H9 (cell line): Measurements from ENCODE around the gene CAPG. TPM values are rescaled to one million over a fixed set of nuclear protein-coding genes. Genes with fewer than 3 reads are reported as not detected.

Source experiments
- DNase-seq: peaks from one replicate; pipeline ENCODE4 v3.0.0-alpha.2; 2017
- H2AFZ ChIP-seq: one replicate; pipeline ENCODE4 v1.6.1; 2013; ENCODE audit warnings: mild to moderate bottlenecking, low read length, control low read depth, moderate library complexity
- H2AK5ac ChIP-seq: 2 replicates; pipeline ENCODE4 v1.6.1; 2013; ENCODE audit warnings: low read length, control low read depth, mixed read lengths; ENCODE audit not compliant: insufficient read length
- H2BK120ac ChIP-seq: one replicate; pipeline ENCODE4 v1.6.1; 2013; ENCODE audit warnings: low read depth, mild to moderate bottlenecking, low read length, control low read depth, inconsistent platforms; ENCODE audit not compliant: poor library complexity, severe bottlenecking
- H2BK12ac ChIP-seq: 2 replicates; pipeline ENCODE4 v1.6.1; 2013; ENCODE audit warnings: low read length, control low read depth, mixed read lengths, low read depth; ENCODE audit not compliant: insufficient read length
- H2BK15ac ChIP-seq: 2 replicates; pipeline ENCODE4 v1.6.1; 2013; ENCODE audit warnings: low read depth, low read length, control low read depth
- H2BK20ac ChIP-seq: one replicate; pipeline ENCODE4 v1.6.1; 2013; ENCODE audit warnings: low read depth, mild to moderate bottlenecking, low read length, control low read depth, inconsistent platforms; ENCODE audit not compliant: poor library complexity, severe bottlenecking
- H2BK5ac ChIP-seq: 2 replicates; pipeline ENCODE4 v1.6.1; 2013; ENCODE audit warnings: low read length, control low read depth, mixed read lengths; ENCODE audit not compliant: insufficient read length
- H3K14ac ChIP-seq: 2 replicates; pipeline ENCODE4 v1.6.1; 2013; ENCODE audit warnings: low read length, control low read depth; ENCODE audit not compliant: insufficient read depth
- H3K18ac ChIP-seq: 2 replicates; pipeline ENCODE4 v1.6.1; 2013; ENCODE audit warnings: low read depth, mild to moderate bottlenecking, mixed read lengths, low read length, control low read depth; ENCODE audit not compliant: insufficient read length
- H3K23ac ChIP-seq: 2 replicates; pipeline ENCODE4 v1.6.1; 2013; ENCODE audit warnings: low read length, control low read depth, mixed read lengths, low read depth; ENCODE audit not compliant: insufficient read length
- H3K23me2 ChIP-seq: 2 replicates; pipeline ENCODE4 v1.6.1; 2013; ENCODE audit warnings: low read depth, mild to moderate bottlenecking, mixed read lengths, low read length, control low read depth; ENCODE audit not compliant: insufficient read length, poor library complexity, severe bottlenecking
- H3K27ac ChIP-seq: 2 replicates; pipeline ENCODE4 v1.5.1; 2013; ENCODE audit warnings: low read length, control low read depth, mixed read lengths, low read depth; ENCODE audit not compliant: insufficient read length
- H3K27me3 ChIP-seq: 2 replicates; pipeline ENCODE4 v1.6.1; 2013; ENCODE audit warnings: low read length, control low read depth, inconsistent platforms; ENCODE audit not compliant: insufficient read depth
- H3K4ac ChIP-seq: 2 replicates; pipeline ENCODE4 v1.6.1; 2013; ENCODE audit warnings: low read depth, mild to moderate bottlenecking, control low read depth, inconsistent platforms, low read length, moderate library complexity
- H3K4me1 ChIP-seq: 2 replicates; pipeline ENCODE4 v1.6.1; 2013; ENCODE audit warnings: low read length, control low read depth, inconsistent platforms; ENCODE audit not compliant: insufficient read depth
- H3K4me2 ChIP-seq: 2 replicates; pipeline ENCODE4 v1.6.1; 2013; ENCODE audit warnings: low read length, control low read depth, mixed read lengths; ENCODE audit not compliant: insufficient read length, insufficient read depth
- H3K56ac ChIP-seq: 2 replicates; pipeline ENCODE4 v1.6.1; 2013; ENCODE audit warnings: low read depth, mild to moderate bottlenecking, mixed read lengths, low read length, control low read depth; ENCODE audit not compliant: insufficient read length
- H3K79me1 ChIP-seq: 2 replicates; pipeline ENCODE4 v1.6.1; 2013; ENCODE audit warnings: low read depth, mild to moderate bottlenecking, moderate library complexity, low read length, control low read depth, inconsistent platforms; ENCODE audit not compliant: insufficient read depth, poor library complexity, severe bottlenecking
- H3K79me2 ChIP-seq: 2 replicates; pipeline ENCODE4 v1.6.1; 2013; ENCODE audit warnings: low read length, control low read depth, inconsistent platforms; ENCODE audit not compliant: insufficient read depth
- H3K9ac ChIP-seq: 2 replicates; pipeline ENCODE4 v1.6.1; 2013; ENCODE audit warnings: low read length, control low read depth, mixed read lengths; ENCODE audit not compliant: insufficient read length; ENCODE audit errors: extremely low read depth
- H3K9me3 ChIP-seq: one replicate; pipeline ENCODE4 v1.6.1; 2013; ENCODE audit warnings: low read depth, low read length, inconsistent platforms; ENCODE audit not compliant: control insufficient read depth
- H3T11ph ChIP-seq: one replicate; pipeline ENCODE4 v1.6.1; 2013; ENCODE audit warnings: mild to moderate bottlenecking, low read length, control low read depth, inconsistent platforms
- H4K20me1 ChIP-seq: one replicate; pipeline ENCODE4 v1.6.1; 2013; ENCODE audit not compliant: control insufficient read depth, insufficient read length, insufficient read depth
- H4K5ac ChIP-seq: 2 replicates; pipeline ENCODE4 v1.6.1; 2013; ENCODE audit warnings: low read depth, mild to moderate bottlenecking, mixed read lengths, low read length, control low read depth; ENCODE audit not compliant: insufficient read length
- H4K8ac ChIP-seq: replicated peaks from 2 replicates; pipeline ENCODE4 v1.6.1; 2013; ENCODE audit warnings: low read length, control low read depth, mixed read lengths, low read depth; ENCODE audit not compliant: insufficient read length
- H4K91ac ChIP-seq: 2 replicates; pipeline ENCODE4 v1.6.1; 2013; ENCODE audit warnings: low read depth, mild to moderate bottlenecking, moderate library complexity, mixed read lengths, low read length, control low read depth; ENCODE audit not compliant: insufficient read length
- H3K27ac Mint-ChIP-seq, 3 experiments: 2 replicates in 2 of 3; 3 replicates in 1 of 3; pipeline ENCODE4 v1.8.0; 2020 to 2021; ENCODE audit warnings: mixed read lengths in 3 of 3, mild to moderate bottlenecking in 1 of 3, moderate library complexity in 1 of 3
- H3K27me3 Mint-ChIP-seq: 2 replicates; pipeline ENCODE4 v1.8.0; 2021; ENCODE audit warnings: low read depth, mild to moderate bottlenecking, moderate library complexity, mixed read lengths
- H3K36me3 Mint-ChIP-seq, 3 experiments: 2 replicates in 2 of 3; 3 replicates in 1 of 3; pipeline ENCODE4 v1.8.0; 2020 to 2021; ENCODE audit warnings: low read depth in 3 of 3, mixed read lengths in 3 of 3; ENCODE audit not compliant: insufficient read depth in 1 of 3
- H3K4me1 Mint-ChIP-seq, 2 experiments: 2 replicates each; pipeline ENCODE4 v1.8.0; 2020; ENCODE audit warnings: mixed read lengths in 2 of 2
- H3K4me3 Mint-ChIP-seq, 2 experiments: 2 replicates in 1 of 2; 3 replicates in 1 of 2; pipeline ENCODE4 v1.8.0; 2020 to 2021; ENCODE audit warnings: mild to moderate bottlenecking in 2 of 2, mixed read lengths in 2 of 2, moderate library complexity in 1 of 2
- H3K9me3 Mint-ChIP-seq, 2 experiments: 2 replicates in 1 of 2; 3 replicates in 1 of 2; pipeline ENCODE4 v1.8.0; 2020; ENCODE audit warnings: mild to moderate bottlenecking in 2 of 2, mixed read lengths in 2 of 2, moderate library complexity in 1 of 2
- CTCF ChIP-seq: fragments of 200-600 bp; sonication (generic); conservative IDR thresholded peaks from 3 replicates; pipeline ENCODE4 v1.8.0; 2021; ENCODE audit warnings: antibody characterized with exemption, mild to moderate bottlenecking
- WGBS: extraction: QIAGEN DNeasy Blood & Tissue Kit; methylation state at CpG from one replicate; pipeline ENCODE4 v1.1.7; 2013; ENCODE audit warnings: missing lambda C conversion rate, low lambda C conversion rate, mixed read lengths; ENCODE audit not compliant: insufficient read length; ENCODE audit errors: extremely low coverage; 5-methylcytosine and 5-hydroxymethylcytosine counted together
- total RNA-seq: library from RNA; stranded (reverse); gene quantifications from 2 replicates; pipeline ENCODE4 v1.2.1, GENCODE V29; 2021

CAPG gene
- total RNA-seq, 1 experiment from 2014 or later: 72.8 TPM

GRCh38 chr2:85396531-85397470 is 13.4 kb downstream of the CAPG start:
- Histone ChIP-seq H3K18ac (no peak overlapping the region), H2AFZ (no peak overlapping the region), H3K23me2 (no peaks in the 10 kb centered on the region), H2BK12ac (no peak overlapping the region), H4K91ac (no peak overlapping the region), H3K79me2 (no peaks in the 10 kb centered on the region), H4K8ac (no peak overlapping the region), H3K4me2 (no peak overlapping the region), H3T11ph (no peak overlapping the region), H3K27me3 (no peaks in the 10 kb centered on the region), H3K23ac (no peak overlapping the region), H2BK120ac (no peak overlapping the region), H3K9me3 (no peaks in the 10 kb centered on the region), H4K5ac (no peak overlapping the region), H3K4me1 (no peaks in the 10 kb centered on the region), H2AK5ac (no peak overlapping the region), H3K79me1 (no peaks in the 10 kb centered on the region), H2BK15ac (no peak overlapping the region), H3K27ac (no peak overlapping the region), H3K4ac (no peak overlapping the region), H2BK5ac (no peak overlapping the region), H3K9ac (no peak overlapping the region), H2BK20ac (no peak overlapping the region), H3K14ac (no peak overlapping the region), H4K20me1 (no peaks in the 10 kb centered on the region), H3K56ac (no peak overlapping the region)
- Mint-ChIP-seq H3K9me3 (no peaks in the 10 kb centered on the region), H3K27ac (no peak overlapping the region; a peak in 1 of 7 replicates), H3K4me1 (peaks cover 8 to 12% of the 10 kb centered on the region in 2 experiments; a peak in 3 of 4 replicates), H3K36me3 (peaks cover 0 to 28% (median 22%) of the 10 kb centered on the region in 3 experiments; a peak in 6 of 7 replicates), H3K27me3 (no peaks in the 10 kb centered on the region), H3K4me3 (no peak overlapping the region)
- TF ChIP-seq CTCF: no peak
- WGBS: no CpG with 5 or more reads among the region's 5 CpGs
- DNase-seq: no peak
